PC-3 (cell line): Measurements from ENCODE around the gene EMP1. TPM values are rescaled to one million over a fixed set of nuclear protein-coding genes. Genes with fewer than 3 reads are reported as not detected.

ENCODE experiments used
- ATAC-seq: fragments of 200-7000 bp; cut with Tn5 transposase; 2 replicates; pipeline ENCODE4 v1.9.1; 2020; ENCODE audit warnings: mild to moderate bottlenecking, moderate library complexity
- BruUV-seq: library from RNA; stranded (reverse); fragments of 400-500 nt; replicated peaks from 2 replicates; lab custom pipeline; 2021; lab: Mats Ljungman, UMichigan
- CTCF ChIA-PET: fragments of 300-600 bp; sonication (Branson Sonifier 250); formaldehyde crosslinking; loops from one replicate; lab custom pipeline; 2022; ENCODE audit warnings: antibody characterized with exemption; lab: Charles Lee
- POLR2A ChIA-PET: fragments of 300-600 bp; sonication (Branson Sonifier 250); formaldehyde crosslinking; loops from one replicate; lab custom pipeline; 2022; ENCODE audit warnings: antibody characterized with exemption; ENCODE audit not compliant: unreplicated experiment; lab: Charles Lee
- DNase-seq: peaks from one replicate; pipeline ENCODE4 v3.0.0-alpha.2; 2015
- H2AFZ ChIP-seq: fragments of 300-600 bp; sonication (generic); 2 replicates; pipeline ENCODE4 v1.6.0; 2016; ENCODE audit warnings: antibody characterized with exemption, low read length
- H3F3A ChIP-seq: fragments of 300-600 bp; sonication (generic); one replicate; pipeline ENCODE4 v1.6.0; 2017; ENCODE audit warnings: antibody characterized with exemption, low read length, control low read depth, mild to moderate bottlenecking; ENCODE audit not compliant: unreplicated experiment
- H3K27ac ChIP-seq: fragments of 300-600 bp; sonication (generic); 2 replicates; pipeline ENCODE4 v1.5.1; 2016; ENCODE audit warnings: mild to moderate bottlenecking, low read length
- H3K27me3 ChIP-seq: fragments of 300-600 bp; sonication (generic); 2 replicates; pipeline ENCODE4 v1.6.1; 2016; ENCODE audit warnings: low read length, mixed read lengths
- H3K36me3 ChIP-seq: fragments of 300-600 bp; sonication (generic); 2 replicates; pipeline ENCODE4 v1.6.1; 2016; ENCODE audit warnings: low read depth, mixed run types, low read length, mixed read lengths
- H3K4me1 ChIP-seq: fragments of 300-600 bp; sonication (generic); 2 replicates; pipeline ENCODE4 v1.5.1; 2016; ENCODE audit warnings: low read length; ENCODE audit not compliant: insufficient read depth
- H3K4me2 ChIP-seq: fragments of 300-600 bp; sonication (generic); 2 replicates; pipeline ENCODE4 v1.6.0; 2016; ENCODE audit warnings: low read length
- H3K4me3 ChIP-seq: fragments of 300-600 bp; sonication (generic); 2 replicates; pipeline ENCODE4 v1.5.1; 2016; ENCODE audit warnings: mild to moderate bottlenecking, low read length, mixed read lengths
- H3K79me2 ChIP-seq: fragments of 300-600 bp; sonication (generic); 2 replicates; pipeline ENCODE4 v1.6.1; 2017; ENCODE audit warnings: low read length, mixed read lengths
- H3K9ac ChIP-seq: fragments of 300-600 bp; sonication (generic); 2 replicates; pipeline ENCODE4 v1.6.0; 2016; ENCODE audit warnings: mild to moderate bottlenecking, low read length
- H3K9me2 ChIP-seq: fragments of 300-600 bp; sonication (generic); replicated peaks from 2 replicates; pipeline ENCODE4 v1.6.1; 2016; ENCODE audit warnings: mixed run types, low read length, mixed read lengths
- H3K9me3 ChIP-seq: fragments of 300-600 bp; sonication (generic); 2 replicates; pipeline ENCODE4 v1.6.1; 2016; ENCODE audit warnings: low read length, mixed read lengths
- H4K20me1 ChIP-seq: fragments of 300-600 bp; sonication (generic); 2 replicates; pipeline ENCODE4 v1.6.1; 2016; ENCODE audit warnings: low read length, mixed read lengths
- CTCF ChIP-seq: fragments of 300-600 bp; sonication (generic); conservative IDR thresholded peaks from 2 replicates; pipeline ENCODE4 v1.5.1; 2017; ENCODE audit warnings: antibody characterized with exemption, low read depth, mild to moderate bottlenecking, low read length
- EZH2 ChIP-seq: fragments of 300-600 bp; sonication (generic); IDR thresholded peaks from one replicate; pipeline ENCODE4 v1.6.1; 2017; ENCODE audit warnings: antibody characterized with exemption, mild to moderate bottlenecking, low read length; ENCODE audit not compliant: unreplicated experiment
- EZH2phosphoT487 ChIP-seq: fragments of 300-600 bp; sonication (generic); IDR thresholded peaks from 2 replicates; pipeline ENCODE4 v1.6.1; 2018; ENCODE audit warnings: mild to moderate bottlenecking, antibody characterized with exemption, low read length, borderline replicate concordance
- intact Hi-C: fragments of 100-400 bp; cut with micrococcal nuclease; formaldehyde crosslinking; loops from 2 replicates; pipeline ENCODE4 v1.9.0; 2023
- total RNA-seq: library from RNA; depleted of rRNA; stranded (reverse); fragments of >200 nt; gene quantifications from 2 replicates; pipeline ENCODE4 v1.2.3, GENCODE V29; 2014

Gene EMP1
- total RNA-seq, 1 experiment from 2014 or later, result 158 TPM

- Histone ChIP-seq H3K27me3 (no peaks in the 10 kb centered on the region), H3K27ac (no peak overlapping the region), H3K9me3 (no peaks in the 10 kb centered on the region), H2AFZ (peak overlapping the region; percentile 49), H3K4me3 (peak overlapping the region; percentile 53), H3K4me1 (no peaks in the 10 kb centered on the region), H4K20me1 (no peaks in the 10 kb centered on the region), H3K36me3 (no peaks in the 10 kb centered on the region), H3F3A (no peaks in the 10 kb centered on the region), H3K9ac (no peak overlapping the region), H3K4me2 (peak overlapping the region; percentile 72), H3K79me2 (no peaks in the 10 kb centered on the region), H3K9me2 (no peaks in the 10 kb centered on the region)
- ChIA-PET POLR2A (no interaction called here), CTCF (interaction anchor here (0.5 to 1.7 kb wide), 16 partner anchors 11 to 1634 kb away, joined by 3 to 7 read pairs (median 3); no protein-coding TSS in a partner anchor)
- ATAC-seq, result peak; percentile 100
- no peak for TF ChIP-seq EZH2phosphoT487
- no peak for TF ChIP-seq EZH2
- peak; percentile 91 for TF ChIP-seq CTCF
- no TSS peak for BruUV-seq
- DNase-seq, result peak; percentile 91
- intact Hi-C loops, result loop anchor here (5.0 to 10.0 kb wide), 3 partner anchors 406 to 909 kb away; no protein-coding TSS in a partner anchor
Measured at GRCh38 chr12:13255792-13256691, 59.5 kb downstream of the EMP1 start.

- DNase-seq, result no peak
- no peaks in the 10 kb centered on the region for H3F3A ChIP-seq
- POLR2A ChIA-PET, result no interaction called here
- H3K9ac ChIP-seq, result no peak overlapping the region
- no peak overlapping the region for H3K27ac ChIP-seq
- H3K4me1 ChIP-seq, result no peaks in the 10 kb centered on the region
- intact Hi-C loops, result loop anchor here (5.0 to 10.0 kb wide), 3 partner anchors 406 to 908 kb away; no protein-coding TSS in a partner anchor
- CTCF ChIA-PET, result interaction anchor here (0.6 to 1.7 kb wide), 4 partner anchors 19 to 278 kb away, joined by 3 to 7 read pairs (median 3); no protein-coding TSS in a partner anchor
- BruUV-seq, result no TSS peak
- H3K4me3 ChIP-seq, result no peak overlapping the region
- TF ChIP-seq CTCF, result no peak
- no peak for TF ChIP-seq EZH2
- TF ChIP-seq EZH2phosphoT487, result no peak
- H3K79me2 ChIP-seq, result no peaks in the 10 kb centered on the region
- H3K27me3 ChIP-seq, result no peaks in the 10 kb centered on the region
- no peak overlapping the region for H3K4me2 ChIP-seq
- H4K20me1 ChIP-seq, result no peaks in the 10 kb centered on the region
- no peaks in the 10 kb centered on the region for H3K9me3 ChIP-seq
- no peaks in the 10 kb centered on the region for H3K36me3 ChIP-seq
- ATAC-seq, result no peak
- no peaks in the 10 kb centered on the region for H3K9me2 ChIP-seq
- H2AFZ ChIP-seq, result no peak overlapping the region
Measured at GRCh38 chr12:13256692-13257045, 60.1 kb downstream of the EMP1 start.
